GOT3 (cell line): ENCODE results near the gene RHOD.

Experiments
- DNase-seq: peaks from one replicate; lab custom pipeline; 2025; ENCODE audit warnings: mixed read lengths; lab: John Stamatoyannopoulos, UW

The RHOD gene

GRCh38 chr11:67056267-67057204, at the start of gene RHOD:
Gene RHOD, plus strand, starts transcription at chr11:67056847. Its CDS starts 56 bp downstream, at chr11:67056903.
- no peak for DNase-seq

- no peak for DNase-seq
These were observed 49.5 kb upstream of the RHOD start for GRCh38 chr11:67007126-67007525.

- no peak for DNase-seq
These were observed 46.2 kb upstream of the RHOD start for GRCh38 chr11:67010296-67010905.

- DNase-seq: no peak
These were observed 43.1 kb upstream of the RHOD start for GRCh38 chr11:67013511-67014045.

GRCh38 chr11:67014343-67014742, 42.3 kb upstream of the RHOD start:
- no peak for DNase-seq

GRCh38 chr11:67015048-67015447, 41.6 kb upstream of the RHOD start:
- DNase-seq: no peak

GRCh38 chr11:67016550-67016949, 40.1 kb upstream of the RHOD start:
- DNase-seq: no peak

GRCh38 chr11:67020949-67021348, 35.7 kb upstream of the RHOD start:
- no peak for DNase-seq

GRCh38 chr11:67022341-67022933, 34.2 kb upstream of the RHOD start:
- no peak for DNase-seq

GRCh38 chr11:67022961-67023956, 33.4 kb upstream of the RHOD start, which contains the start of gene SYT12:
Gene SYT12, plus strand, starts transcription at chr11:67023134. Its CDS starts 7,011 bp downstream, at chr11:67030145.
- DNase-seq: no peak

- no peak for DNase-seq
These were observed 32.7 kb upstream of the RHOD start for GRCh38 chr11:67023957-67024353.

- DNase-seq: no peak
These were observed 32.2 kb upstream of the RHOD start for GRCh38 chr11:67024410-67024809.

- no peak for DNase-seq
These were observed 31.7 kb upstream of the RHOD start for GRCh38 chr11:67024966-67025365.

GRCh38 chr11:67025750-67026149, 30.9 kb upstream of the RHOD start:
- no peak for DNase-seq

- DNase-seq: no peak
These were observed 29.7 kb upstream of the RHOD start for GRCh38 chr11:67026941-67027340.

GRCh38 chr11:67027483-67027930, 29.1 kb upstream of the RHOD start:
- DNase-seq: no peak

- DNase-seq: no peak
These were observed 28.6 kb upstream of the RHOD start for GRCh38 chr11:67027943-67028542.

- DNase-seq: no peak
These were observed 27.5 kb upstream of the RHOD start for GRCh38 chr11:67029146-67029545.

- no peak for DNase-seq
These were observed 25.7 kb upstream of the RHOD start for GRCh38 chr11:67030976-67031375.

GRCh38 chr11:67031791-67032561, 24.7 kb upstream of the RHOD start:
- no peak for DNase-seq
